Endothelial cell of umbilical vein (primary cell): ENCODE results near the gene DOCK6. TPM values are rescaled to one million over a fixed set of nuclear protein-coding genes. Genes with fewer than 3 reads are reported as not detected.

Experiments
- BruUV-seq: library from RNA; stranded (reverse); fragments of 400-500 nt; replicated peaks from 2 replicates; lab custom pipeline; 2021; lab: Mats Ljungman, UMichigan
- CTCF ChIA-PET: fragments of 300-600, 350-600 bp; sonication (Branson Sonifier 250); formaldehyde crosslinking; loops from one replicate; lab custom pipeline; 2021; ENCODE audit warnings: antibody characterized with exemption, inconsistent platforms; lab: Charles Lee
- POLR2A ChIA-PET: fragments of 300-600, 350-600 bp; sonication (Branson Sonifier 250); formaldehyde crosslinking; loops from one replicate; lab custom pipeline; 2021; ENCODE audit warnings: antibody characterized with exemption, inconsistent platforms; lab: Charles Lee
- DNase-seq: peaks from one replicate; pipeline ENCODE4 v3.0.0-alpha.2; 2011; ENCODE audit warnings: low read depth, low spot score
- FAIRE-seq: peaks from 2 replicates; lab custom pipeline; 2011; peaks lifted over from hg19 to GRCh38; lab: Jason Lieb, UNC
- H2AFZ ChIP-seq: 2 replicates; pipeline ENCODE4 v1.6.0; 2012; ENCODE audit warnings: low read depth, low read length, control low read depth, inconsistent platforms
- H3K27ac ChIP-seq: 2 replicates; pipeline ENCODE4 v1.5.1; 2011; ENCODE audit warnings: low read depth, mild to moderate bottlenecking, control low read depth, low read length, moderate library complexity; ENCODE audit not compliant: insufficient read depth
- H3K27me3 ChIP-seq, 2 experiments: 2 replicates each; pipeline versions ENCODE4 v1.6.0 to v1.6.1; 2011; ENCODE audit warnings: low read length in 2 of 2, mixed read lengths in 1 of 2; ENCODE audit not compliant: control insufficient read depth in 2 of 2, insufficient read depth in 2 of 2
- H3K36me3 ChIP-seq, 2 experiments: 2 replicates in 1 of 2; 3 replicates in 1 of 2; pipeline ENCODE4 v1.5.1; 2011; ENCODE audit warnings: low read length in 2 of 2, mild to moderate bottlenecking in 1 of 2, moderate library complexity in 1 of 2; ENCODE audit not compliant: control insufficient read depth in 2 of 2, insufficient read depth in 2 of 2; ENCODE audit errors: extremely low read depth in 1 of 2
- H3K4me1 ChIP-seq: 3 replicates; pipeline ENCODE4 v1.5.1; 2011; ENCODE audit warnings: mild to moderate bottlenecking, low read length; ENCODE audit not compliant: control insufficient read depth, insufficient read depth; ENCODE audit errors: extremely low read depth
- H3K4me2 ChIP-seq: 2 replicates; pipeline ENCODE4 v1.6.1; 2011; ENCODE audit warnings: low read length, control low read depth, mixed read lengths; ENCODE audit not compliant: insufficient read depth
- H3K4me3 ChIP-seq, 3 experiments: fragments of 200-600 bp in 1 of 3; sonication (generic), shearing (Covaris generic) in 1 of 3; replicated peaks in 1 of 3; 2 replicates each; pipeline ENCODE4 v1.5.1; 2011 to 2016; ENCODE audit warnings: control low read depth in 3 of 3, low read length in 3 of 3, mild to moderate bottlenecking in 2 of 3, inconsistent platforms in 1 of 3, low read depth in 1 of 3, moderate library complexity in 1 of 3; ENCODE audit not compliant: insufficient read depth in 1 of 3
- H3K79me2 ChIP-seq: 2 replicates; pipeline ENCODE4 v1.6.0; 2012; ENCODE audit warnings: low read length, inconsistent platforms; ENCODE audit not compliant: control insufficient read depth, insufficient read depth
- H3K9ac ChIP-seq: replicated peaks from 2 replicates; pipeline ENCODE3; 2011; ENCODE audit warnings: low read length, control low read depth; ENCODE audit not compliant: insufficient read depth; ENCODE audit errors: extremely low read depth
- H3K9me1 ChIP-seq: replicated peaks from 3 replicates; pipeline ENCODE4 v1.6.0; 2011; ENCODE audit warnings: mild to moderate bottlenecking, low read length; ENCODE audit not compliant: control insufficient read depth, insufficient read depth; ENCODE audit errors: extremely low read depth
- H3K9me3 ChIP-seq: replicated peaks from 2 replicates; pipeline ENCODE4 v1.5.1; 2012; ENCODE audit warnings: low read length, inconsistent platforms; ENCODE audit not compliant: control insufficient read depth, insufficient read depth
- H4K20me1 ChIP-seq: replicated peaks from 2 replicates; pipeline ENCODE3; 2011; ENCODE audit warnings: mild to moderate bottlenecking, low read length; ENCODE audit not compliant: control insufficient read depth, insufficient read depth; ENCODE audit errors: extremely low read depth
- CTCF ChIP-seq, 2 donors: IDR thresholded peaks; 1 replicate in 1 of 2; 2 replicates in 1 of 2; pipeline ENCODE4 v1.5.1; 2011; ENCODE audit warnings: low read length in 2 of 2, mild to moderate bottlenecking in 2 of 2, moderate library complexity in 2 of 2, control low read depth in 1 of 2, inconsistent platforms in 1 of 2, low read depth in 1 of 2; ENCODE audit not compliant: insufficient read depth in 1 of 2; ENCODE audit errors: extremely low read depth in 1 of 2
- EZH2 ChIP-seq: IDR thresholded peaks from 2 replicates; pipeline ENCODE4 v1.6.1; 2012; ENCODE audit warnings: borderline replicate concordance, low read depth, mild to moderate bottlenecking, moderate library complexity, low read length, inconsistent platforms; ENCODE audit not compliant: severe bottlenecking
- FOS ChIP-seq: IDR thresholded peaks from 2 replicates; pipeline ENCODE4 v1.6.1; 2011; ENCODE audit warnings: mild to moderate bottlenecking, low read length, moderate library complexity, borderline replicate concordance; ENCODE audit not compliant: insufficient read depth
- GATA2 ChIP-seq: IDR thresholded peaks from 2 replicates; pipeline ENCODE4 v1.7.0; 2011; ENCODE audit warnings: low read depth, mild to moderate bottlenecking, moderate library complexity, mixed read lengths, low read length; ENCODE audit not compliant: insufficient read length, insufficient read depth
- JUN ChIP-seq: IDR thresholded peaks from 2 replicates; pipeline ENCODE4 v1.6.1; 2011; ENCODE audit warnings: borderline replicate concordance, low read depth; ENCODE audit not compliant: insufficient read length, insufficient read depth
- MAX ChIP-seq: IDR thresholded peaks from 2 replicates; pipeline ENCODE4 v1.6.1; 2011; ENCODE audit not compliant: insufficient read depth, insufficient read length
- MYC ChIP-seq: IDR thresholded peaks from one replicate; pipeline ENCODE4 v1.6.1; 2011; ENCODE audit warnings: mild to moderate bottlenecking, low read depth, low read length
- POLR2A ChIP-seq: IDR thresholded peaks from 2 replicates; pipeline ENCODE4 v1.6.1; 2012; ENCODE audit warnings: low read depth, mild to moderate bottlenecking, control low read depth, low read length
- POLR2AphosphoS5 ChIP-seq: IDR thresholded peaks from 2 replicates; pipeline ENCODE4 v1.6.1; 2012; ENCODE audit warnings: low read depth, mild to moderate bottlenecking, control low read depth, low read length, moderate library complexity; ENCODE audit not compliant: insufficient read depth
- dilution Hi-C: fragments of 300-500 bp; cut with MboI; formaldehyde crosslinking; loops from one replicate; pipeline ENCODE4 v1.15.0; 2019; ENCODE audit warnings: low sequenced_read_pairs; ENCODE audit not compliant: extremely low pct_ligation_motif_present
- intact Hi-C: fragments of 100-400 bp; cut with micrococcal nuclease; formaldehyde crosslinking; loops from one replicate; pipeline ENCODE4 v1.10.0; 2022
- polyA plus RNA-seq, 4 experiments: library from polyadenylated mRNA; depleted of rRNA in 3 of 4; stranded (reverse) in 3 of 4; unstranded in 1 of 4; fragments of >200 nt; gene quantifications; 2 replicates each; pipeline versions ENCODE4 v1.2.1 to v1.2.3, GENCODE V29; 2011 to 2012; ENCODE audit warnings: missing spikeins in 1 of 4
- total RNA-seq: library from RNA; stranded (reverse); gene quantifications from 2 replicates; pipeline ENCODE4 v1.2.3, GENCODE V29; 2021

Gene DOCK6
- total and polyA plus RNA-seq, 2 donors (not counting 3 experiments of a cell fraction or from before 2014, with no cell fraction given) = 126 to 334 TPM

- no peaks in the 10 kb centered on the region for H3K9me1 ChIP-seq
- no peaks in the 10 kb centered on the region for H3K9me3 ChIP-seq
- BruUV-seq = no TSS peak
- H3K9ac ChIP-seq = no peak overlapping the region
- no peaks in the 10 kb centered on the region for H3K79me2 ChIP-seq
- H3K27me3 ChIP-seq = no peaks in the 10 kb centered on the region
- CTCF ChIA-PET = interaction anchor here (0.6 to 4.1 kb wide), 4 partner anchors 8 to 35 kb away, joined by 3 to 23 read pairs (median 5); no protein-coding TSS in a partner anchor
- H4K20me1 ChIP-seq = no peaks in the 10 kb centered on the region
- no peak overlapping the region for H2AFZ ChIP-seq
- H3K27ac ChIP-seq = no peak overlapping the region
- intact Hi-C loops (no loop called here), dilution Hi-C loops (no loop called here)
- H3K4me1 ChIP-seq = peaks cover 7% of the 10 kb centered on the region
- POLR2A ChIA-PET = no interaction called here
- no peak for TF ChIP-seq FOS
- TF ChIP-seq GATA2 = no peak
- no peak for TF ChIP-seq MAX
- TF ChIP-seq POLR2AphosphoS5 = no peak
- TF ChIP-seq JUN = no peak
- no peak for TF ChIP-seq EZH2
- TF ChIP-seq CTCF (IDR thresholded peaks at IDR 0.05; ENCODE audit: extremely low read depth in 1 of 2, insufficient read depth in 1 of 2, low read depth in 1 of 2, low read length in 2 of 2) = no peak
- TF ChIP-seq MYC = no peak
- no peak for TF ChIP-seq POLR2A
- no peaks in the 10 kb centered on the region for H3K36me3 ChIP-seq
- H3K4me2 ChIP-seq = no peak overlapping the region
- H3K4me3 ChIP-seq = no peak overlapping the region
- FAIRE-seq (no peak), DNase-seq (no peak)
These were observed 16.3 kb upstream of the DOCK6 start for GRCh38 chr19:11278670-11279069.
